Mucosa of stomach (tissue), 1 donor: ENCODE results near the gene ACACA.
A peak's percentile ranks its signal among the peaks of the same experiment; 100 is the strongest.
"Not testable (repeated sequence)": the region's sequence is repeated elsewhere in the genome, so short reads cannot be mapped to it uniquely, and the experiment has no call there.

ENCODE experiments used
- H3K27me3 ChIP-seq: one replicate; pipeline ENCODE4 v1.7.0; 2013; ENCODE audit warnings: mild to moderate bottlenecking, low read length; ENCODE audit not compliant: control insufficient read depth, insufficient read depth
- H3K36me3 ChIP-seq: one replicate; pipeline ENCODE4 v1.7.0; 2013; ENCODE audit warnings: low read length; ENCODE audit not compliant: control insufficient read depth, insufficient read depth
- H3K4me1 ChIP-seq: one replicate; pipeline ENCODE4 v1.7.0; 2013; ENCODE audit warnings: mild to moderate bottlenecking, low read length; ENCODE audit not compliant: control insufficient read depth, insufficient read depth
- H3K4me3 ChIP-seq: one replicate; pipeline ENCODE4 v1.7.0; 2013; ENCODE audit warnings: low read length
- H3K9ac ChIP-seq: one replicate; pipeline ENCODE4 v1.7.0; 2013; ENCODE audit warnings: mild to moderate bottlenecking, low read length, moderate library complexity
- H3K9me3 ChIP-seq: one replicate; pipeline ENCODE4 v1.7.0; 2013; ENCODE audit warnings: mild to moderate bottlenecking, low read length, moderate library complexity; ENCODE audit not compliant: control insufficient read depth
- donor health status: Pancreatic carcinoma.

The ACACA gene

DNA sequence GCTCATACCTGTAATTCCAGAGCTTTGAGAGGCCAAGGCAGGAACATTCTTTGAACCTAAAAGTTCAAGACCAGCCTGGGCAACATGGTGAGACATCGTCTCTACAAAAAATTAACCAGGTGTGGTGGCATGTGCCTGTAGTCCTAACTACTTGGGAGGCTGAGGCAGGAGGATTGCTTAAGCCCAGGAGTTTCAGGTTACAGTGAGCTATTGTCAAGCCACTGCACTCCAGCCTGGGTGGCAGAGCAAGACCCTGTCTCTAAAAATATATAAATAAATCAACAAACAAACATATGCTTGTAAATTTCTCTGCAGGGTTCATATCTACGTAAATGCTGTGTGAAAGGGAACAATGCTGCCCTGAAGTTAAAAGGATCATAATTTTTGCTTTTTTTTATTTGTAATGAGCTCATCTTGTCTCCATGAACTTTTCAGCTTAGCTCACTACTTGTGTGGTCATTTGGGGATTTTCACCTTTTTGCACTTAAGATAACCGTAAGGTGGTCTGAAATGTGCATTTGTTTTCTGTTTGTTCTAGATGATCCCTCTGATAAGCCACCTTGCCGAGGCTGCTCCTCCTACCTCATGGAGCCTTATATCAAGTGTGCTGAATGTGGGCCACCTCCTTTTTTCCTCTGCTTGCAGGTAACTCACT lies 16.5 kb upstream of the ACACA start:
- Histone ChIP-seq H3K36me3 (no peaks in the 10 kb centered on the region), H3K9ac (no peak overlapping the region), H3K27me3 (no peaks in the 10 kb centered on the region), H3K4me1 (no peaks in the 10 kb centered on the region), H3K9me3 (no peaks in the 10 kb centered on the region), H3K4me3 (no peak overlapping the region)

DNA sequence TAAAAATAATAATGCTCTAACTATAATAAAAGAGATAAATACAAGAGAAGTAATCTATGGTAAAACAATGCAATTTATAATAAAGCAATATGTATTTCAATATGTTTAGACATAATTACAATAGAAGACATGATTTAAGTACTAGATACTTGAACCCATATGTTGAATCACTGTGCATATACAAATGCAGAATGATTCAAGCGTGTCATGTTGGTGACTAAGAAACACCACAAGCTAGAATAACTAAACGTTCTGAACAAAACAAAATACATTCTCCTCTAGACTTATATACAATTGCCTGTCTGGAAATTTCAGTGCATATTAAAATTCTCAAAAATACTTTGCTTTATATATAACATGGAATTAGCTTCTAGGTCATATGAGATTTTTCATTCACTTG lies 11.2 kb upstream of the ACACA start:
- Histone ChIP-seq H3K9ac (no peak overlapping the region), H3K4me3 (no peak overlapping the region), H3K9me3 (no peaks in the 10 kb centered on the region), H3K4me1 (no peaks in the 10 kb centered on the region), H3K27me3 (no peaks in the 10 kb centered on the region), H3K36me3 (no peaks in the 10 kb centered on the region)

DNA sequence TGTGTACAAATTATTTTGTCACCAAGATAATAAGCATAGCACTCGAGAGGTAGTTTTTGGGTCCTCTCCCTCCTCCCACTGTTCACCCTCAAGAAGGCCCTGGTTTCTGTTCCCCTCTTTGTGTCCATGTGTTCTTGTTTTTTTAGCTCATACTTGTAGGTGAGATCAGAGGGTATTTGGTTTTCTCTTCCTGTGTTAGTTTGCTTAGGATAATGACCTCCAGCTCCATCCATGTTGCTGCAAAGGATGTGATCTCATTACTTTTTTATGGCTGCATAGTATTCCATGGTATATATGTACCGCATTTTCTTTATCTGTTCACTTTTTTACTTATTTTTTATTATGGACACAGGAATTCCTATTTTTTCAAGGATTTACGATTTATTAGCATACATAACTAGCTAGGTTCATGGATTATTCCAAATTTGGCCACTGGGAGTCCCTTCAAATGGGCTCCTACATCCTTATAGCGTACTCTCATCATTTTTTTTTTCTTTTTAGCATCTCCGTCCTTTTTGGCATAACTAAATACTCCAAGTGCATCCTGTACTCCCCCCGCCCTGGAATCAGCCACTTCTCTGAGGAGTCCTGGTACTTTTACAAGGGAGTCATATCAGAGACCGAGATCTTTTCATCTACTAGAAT lies 7.4 kb upstream of the ACACA start:
- no peaks in the 10 kb centered on the region for H3K36me3 ChIP-seq
- H3K4me3 ChIP-seq, result no peak overlapping the region
- H3K4me1 ChIP-seq, result no peaks in the 10 kb centered on the region
- H3K27me3 ChIP-seq, result no peaks in the 10 kb centered on the region
- no peaks in the 10 kb centered on the region for H3K9me3 ChIP-seq
- H3K9ac ChIP-seq, result no peak overlapping the region

DNA sequence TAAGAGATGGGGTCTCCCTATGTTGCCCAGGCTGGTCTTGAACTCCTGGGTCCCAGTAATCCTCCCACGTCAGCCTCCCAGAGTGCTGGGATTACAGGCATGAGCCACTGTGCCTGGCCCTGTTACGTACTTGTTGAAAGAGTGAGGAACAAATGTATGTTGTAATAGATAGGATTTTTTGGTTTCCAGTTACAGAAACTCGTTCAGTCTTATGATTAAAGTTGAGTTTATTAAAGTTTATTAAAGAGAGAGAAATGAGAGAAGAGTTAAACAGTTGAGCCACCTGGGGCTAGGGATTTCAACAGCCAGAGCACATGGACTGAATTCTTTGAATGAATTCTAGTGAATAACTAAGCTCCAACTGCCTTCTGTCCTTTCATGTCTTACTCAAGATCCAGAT lies 3.7 kb upstream of the ACACA start:
- peaks cover 8% of the 10 kb centered on the region for H3K4me1 ChIP-seq

DNA sequence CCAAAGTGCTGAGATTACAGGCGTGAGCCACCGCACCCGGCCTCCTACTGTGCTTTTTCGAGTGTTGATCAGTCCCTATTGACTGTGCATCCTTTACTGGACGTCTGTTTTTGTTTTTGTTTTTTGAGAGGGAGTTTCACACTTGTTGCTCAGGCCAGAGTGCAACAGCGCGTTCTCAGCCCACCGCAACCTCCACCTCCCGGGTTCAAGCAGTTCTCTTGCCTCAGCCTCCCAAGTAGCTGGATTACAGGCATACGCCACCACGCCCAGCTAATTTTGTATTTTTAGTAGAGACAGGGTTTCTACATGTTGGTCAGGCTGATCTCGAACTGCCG lies 1.5 kb upstream of the ACACA start:
- not testable (repeated sequence) for H3K36me3 ChIP-seq, H3K4me3 ChIP-seq, H3K9ac ChIP-seq, H3K27me3 ChIP-seq, H3K4me1 ChIP-seq, H3K9me3 ChIP-seq

More for the DNA sequence above, 3.7 kb upstream of the ACACA start:
- Histone ChIP-seq H3K9me3 (no peaks in the 10 kb centered on the region), H3K4me3 (no peak overlapping the region), H3K36me3 (no peaks in the 10 kb centered on the region), H3K9ac (no peak overlapping the region), H3K27me3 (no peaks in the 10 kb centered on the region)

DNA sequence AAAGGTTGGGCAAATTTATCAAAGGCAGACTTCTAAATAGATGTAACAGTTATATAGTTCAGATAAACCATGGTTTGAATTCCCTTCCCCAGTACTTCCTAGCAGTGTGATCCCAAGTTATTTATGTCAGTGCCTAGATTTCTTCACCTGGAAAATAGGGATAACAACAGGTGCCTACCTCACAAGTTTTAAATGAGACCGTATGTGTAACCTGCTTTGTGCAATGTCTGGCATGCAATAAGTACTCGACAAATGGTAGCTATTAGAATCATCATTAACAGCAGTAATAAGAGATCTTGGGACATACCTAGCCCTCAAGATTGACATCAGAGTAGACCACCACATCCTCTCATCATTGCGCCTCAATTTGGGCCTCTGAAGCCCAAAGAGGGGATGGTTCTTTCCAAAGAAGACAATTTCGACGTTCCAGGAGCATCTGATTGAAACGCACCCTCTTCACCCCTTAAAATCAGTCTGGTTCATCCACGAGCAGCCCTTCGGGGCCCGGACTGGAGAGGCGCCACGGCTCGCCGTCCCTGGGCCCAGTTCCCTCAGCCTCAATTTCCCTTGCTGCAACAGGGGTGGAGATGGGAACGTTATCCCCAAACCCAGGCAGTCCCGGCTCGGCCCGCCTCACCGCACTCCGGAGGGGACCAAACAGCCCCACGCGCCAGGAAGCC lies 541 bp downstream of the ACACA start:
- H3K9me3 ChIP-seq, result no peaks in the 10 kb centered on the region
- H3K4me1 ChIP-seq, result peaks cover 8% of the 10 kb centered on the region
- H3K36me3 ChIP-seq, result no peaks in the 10 kb centered on the region
- no peaks in the 10 kb centered on the region for H3K27me3 ChIP-seq
- H3K9ac ChIP-seq, result peak overlapping the region; percentile 78
- peak overlapping the region; percentile 81 for H3K4me3 ChIP-seq

DNA sequence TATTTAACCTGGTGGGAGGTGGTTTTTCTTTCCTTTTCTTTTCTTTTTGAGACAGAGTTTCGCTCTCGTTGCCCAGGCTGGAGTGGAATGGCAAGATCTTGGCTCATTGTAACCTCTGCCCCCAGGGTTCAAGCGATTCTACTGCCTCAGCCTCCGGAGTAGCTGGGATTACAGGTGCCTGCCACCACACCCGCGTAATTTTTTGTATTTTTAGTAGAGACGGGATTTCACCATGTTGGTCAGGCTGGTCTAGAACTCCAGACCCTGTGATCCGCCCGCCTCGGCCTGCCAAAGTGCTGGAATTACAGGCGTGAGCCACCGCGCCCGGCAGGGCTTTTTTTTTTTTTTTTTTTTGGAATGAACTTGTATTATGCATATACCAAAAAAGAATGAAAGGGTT lies 1.1 kb downstream of the ACACA start:
- not testable (repeated sequence) for H3K4me3 ChIP-seq, H3K9me3 ChIP-seq, H3K27me3 ChIP-seq, H3K4me1 ChIP-seq, H3K36me3 ChIP-seq
- H3K9ac ChIP-seq, result peak overlapping the region; percentile 78

DNA sequence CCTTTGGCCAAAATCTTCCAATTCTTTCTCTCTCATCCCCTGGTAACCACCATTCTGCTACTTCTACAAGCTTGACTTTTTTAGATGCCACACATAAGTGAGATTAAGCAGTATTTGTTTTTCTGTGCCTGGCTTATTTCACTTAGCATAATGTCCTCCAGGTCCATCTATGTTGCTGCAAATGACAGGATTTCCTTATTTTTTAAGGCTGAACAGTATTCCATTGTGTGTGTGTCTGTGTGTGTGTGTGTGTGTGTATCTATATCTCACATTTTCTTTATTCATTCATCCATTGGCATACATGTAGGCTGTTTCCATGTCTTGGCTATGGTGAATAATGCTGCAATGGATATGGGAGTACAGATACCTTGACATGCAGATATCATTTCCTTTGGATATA lies 6.1 kb downstream of the ACACA start:
- Histone ChIP-seq H3K4me1 (no peaks in the 10 kb centered on the region), H3K36me3 (no peaks in the 10 kb centered on the region), H3K4me3 (no peak overlapping the region), H3K9ac (no peak overlapping the region), H3K9me3 (no peaks in the 10 kb centered on the region), H3K27me3 (no peaks in the 10 kb centered on the region)

DNA sequence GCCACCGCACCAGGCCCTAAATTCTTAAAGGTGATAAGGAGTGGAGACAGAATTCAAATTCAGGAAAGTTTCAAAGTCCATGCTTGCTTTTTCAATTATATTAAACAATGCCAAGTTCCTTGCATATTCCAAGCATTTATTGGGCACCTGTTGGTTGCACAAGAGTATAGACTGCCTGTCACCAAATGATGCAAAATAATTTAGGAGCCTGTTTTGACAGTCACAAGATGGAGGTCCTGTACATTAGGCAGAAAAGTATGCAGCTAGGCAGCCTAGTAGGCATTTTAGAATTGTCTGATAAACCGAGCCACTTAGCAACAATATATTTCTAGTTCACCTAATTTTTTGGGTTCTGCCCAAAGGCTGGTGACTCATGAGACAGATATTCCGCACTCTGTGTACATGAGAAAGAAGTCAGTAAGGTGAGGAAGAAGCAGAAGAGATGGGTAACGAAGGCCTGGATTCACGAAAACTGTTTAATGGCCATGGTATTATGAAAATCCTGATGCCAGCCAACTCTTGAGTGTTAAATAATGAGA lies 7.3 kb downstream of the ACACA start:
- Histone ChIP-seq H3K4me3 (no peak overlapping the region), H3K9me3 (no peaks in the 10 kb centered on the region), H3K27me3 (no peaks in the 10 kb centered on the region), H3K36me3 (no peaks in the 10 kb centered on the region), H3K4me1 (no peaks in the 10 kb centered on the region), H3K9ac (no peak overlapping the region)

DNA sequence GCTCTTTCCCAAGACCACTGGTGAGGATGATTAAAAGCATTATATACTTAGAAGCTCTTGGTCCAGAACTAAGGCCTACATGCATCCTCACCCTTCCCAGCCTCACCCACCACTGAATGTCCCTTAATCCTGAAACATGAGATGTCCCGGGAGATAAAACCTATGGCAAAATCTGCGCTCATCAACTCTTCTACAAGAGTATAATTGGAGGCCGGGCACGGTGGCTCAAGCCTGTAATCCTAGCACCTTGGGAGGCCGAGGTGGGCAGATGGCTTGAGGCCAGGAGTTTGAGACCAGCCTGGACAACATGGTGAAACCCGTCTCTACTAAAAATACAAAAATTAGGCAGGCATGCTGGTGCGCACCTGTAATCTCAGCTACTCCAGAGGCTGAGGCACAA lies 13.3 kb downstream of the ACACA start:
- no peaks in the 10 kb centered on the region for H3K9me3 ChIP-seq
- no peaks in the 10 kb centered on the region for H3K27me3 ChIP-seq
- no peaks in the 10 kb centered on the region for H3K4me1 ChIP-seq
- H3K9ac ChIP-seq, result no peak overlapping the region
- no peak overlapping the region for H3K4me3 ChIP-seq
- H3K36me3 ChIP-seq, result no peaks in the 10 kb centered on the region

DNA sequence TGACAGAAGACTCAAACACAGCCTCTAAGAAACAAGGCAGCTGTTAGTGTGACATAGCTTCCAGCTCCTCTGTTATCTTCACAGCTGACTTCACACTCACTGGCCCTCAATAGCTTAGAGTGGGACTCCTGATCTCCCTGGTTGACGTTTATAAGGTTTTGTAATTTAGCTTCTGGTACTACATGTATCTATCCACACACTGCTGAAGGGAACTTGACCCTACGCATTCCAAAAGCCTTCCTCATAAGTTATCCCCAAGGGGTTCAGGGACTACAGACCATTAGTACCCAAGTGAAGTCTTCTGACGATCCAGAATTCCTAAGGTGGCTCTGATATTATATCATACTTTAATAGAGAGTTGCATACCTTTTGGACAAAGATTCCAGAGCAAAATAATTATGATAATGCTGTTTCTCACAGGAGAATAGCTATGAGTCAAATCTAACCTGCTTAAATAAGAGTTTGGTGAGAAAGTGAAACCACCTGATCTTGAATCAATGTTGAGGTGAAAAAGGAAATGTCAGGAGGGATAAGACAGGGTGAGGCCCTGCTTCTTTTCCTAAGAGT lies 14.5 kb downstream of the ACACA start:
- Histone ChIP-seq H3K9me3 (no peaks in the 10 kb centered on the region), H3K4me3 (no peak overlapping the region), H3K4me1 (no peaks in the 10 kb centered on the region), H3K27me3 (no peaks in the 10 kb centered on the region), H3K9ac (no peak overlapping the region), H3K36me3 (no peaks in the 10 kb centered on the region)

DNA sequence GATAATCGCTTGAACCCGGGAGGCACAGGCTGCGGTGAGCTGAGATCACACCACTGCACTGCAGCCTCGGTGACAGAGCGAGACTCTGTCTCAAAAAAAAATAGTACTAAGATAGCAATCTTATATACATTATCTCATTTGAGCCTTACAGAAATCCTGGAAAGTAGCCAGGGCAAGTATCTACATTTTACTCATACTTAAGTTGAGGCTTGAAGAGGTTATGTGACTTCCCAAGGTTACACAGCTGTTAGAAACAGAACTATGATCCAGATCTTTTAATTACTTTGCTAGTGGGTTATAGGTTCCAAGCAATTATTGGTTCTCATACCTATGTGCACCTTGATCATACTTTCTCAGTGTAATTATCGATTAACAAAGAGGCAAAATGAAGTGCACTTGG lies 15.5 kb downstream of the ACACA start:
- H3K27me3 ChIP-seq, result no peaks in the 10 kb centered on the region
- H3K9ac ChIP-seq, result no peak overlapping the region
- no peak overlapping the region for H3K4me3 ChIP-seq
- no peaks in the 10 kb centered on the region for H3K9me3 ChIP-seq
- H3K36me3 ChIP-seq, result no peaks in the 10 kb centered on the region
- no peaks in the 10 kb centered on the region for H3K4me1 ChIP-seq
